Measurements from ENCODE around the gene DCAF6. TPM values are rescaled to one million over a fixed set of nuclear protein-coding genes. Genes with fewer than 3 reads are reported as not detected.

The DCAF6 gene
- total RNA-seq, 3 donors from 2014 or later, result 76.7 to 95.7 (median 84.7) TPM

DNA sequence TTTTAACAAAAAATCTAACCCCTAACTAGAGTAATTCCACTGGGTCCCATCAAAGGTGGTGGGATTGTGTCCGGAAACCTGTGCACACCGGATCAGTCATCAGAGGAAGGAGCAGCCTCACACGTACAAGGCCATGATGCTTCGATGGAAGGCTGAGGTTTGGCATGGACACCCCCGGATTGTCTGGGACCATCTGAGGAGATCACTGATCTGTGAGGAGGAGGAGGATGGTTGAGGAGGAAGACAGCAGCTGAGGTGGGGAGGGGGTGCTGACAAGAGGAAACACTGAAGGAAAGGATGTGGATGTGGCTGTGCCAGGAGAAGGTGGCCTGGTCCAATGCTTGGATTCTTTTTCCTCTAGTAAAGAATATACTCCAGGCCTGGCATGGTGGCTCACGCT lies 159.0 kb downstream of the DCAF6 start:
- DNase-seq (ENCODE audit: low spot score in 2 of 2), result no peak
- Histone ChIP-seq H3K27ac (no peak overlapping the region), H3K36me3 (no peaks in the 10 kb centered on the region), H3K4me1 (no peaks in the 10 kb centered on the region), H3K27me3 (no peaks in the 10 kb centered on the region), H3K9me3 (no peaks in the 10 kb centered on the region), H3K4me3 (no peak overlapping the region)
- intact Hi-C loops (cut with DNase I; ENCODE audit: low total_unique reads), result no loop called here
- no peak for TF ChIP-seq POLR2AphosphoS5 (IDR thresholded peaks at IDR 0.05)
- no peak for TF ChIP-seq POLR2A (IDR thresholded peaks at IDR 0.05)
- no peak for TF ChIP-seq CTCF (IDR thresholded peaks at IDR 0.05)

GRCh38 chr1:168096296-168097165 lies 160.0 kb downstream of the DCAF6 start:
- no peaks in the 10 kb centered on the region for H3K36me3 ChIP-seq
- H3K4me1 ChIP-seq, result no peaks in the 10 kb centered on the region
- H3K4me3 ChIP-seq, result no peak overlapping the region
- DNase-seq (ENCODE audit: low spot score in 2 of 2), result no peak
- no peaks in the 10 kb centered on the region for H3K9me3 ChIP-seq
- no peaks in the 10 kb centered on the region for H3K27me3 ChIP-seq
- intact Hi-C loops (cut with DNase I; ENCODE audit: low total_unique reads), result no loop called here
- TF ChIP-seq POLR2A (IDR thresholded peaks at IDR 0.05), result no peak
- TF ChIP-seq CTCF (IDR thresholded peaks at IDR 0.05), result no peak
- TF ChIP-seq POLR2AphosphoS5 (IDR thresholded peaks at IDR 0.05), result no peak
- H3K27ac ChIP-seq, result no peak overlapping the region

GRCh38 chr1:168097921-168098528 lies 161.5 kb downstream of the DCAF6 start:
- no peaks in the 10 kb centered on the region for H3K9me3 ChIP-seq

DNA sequence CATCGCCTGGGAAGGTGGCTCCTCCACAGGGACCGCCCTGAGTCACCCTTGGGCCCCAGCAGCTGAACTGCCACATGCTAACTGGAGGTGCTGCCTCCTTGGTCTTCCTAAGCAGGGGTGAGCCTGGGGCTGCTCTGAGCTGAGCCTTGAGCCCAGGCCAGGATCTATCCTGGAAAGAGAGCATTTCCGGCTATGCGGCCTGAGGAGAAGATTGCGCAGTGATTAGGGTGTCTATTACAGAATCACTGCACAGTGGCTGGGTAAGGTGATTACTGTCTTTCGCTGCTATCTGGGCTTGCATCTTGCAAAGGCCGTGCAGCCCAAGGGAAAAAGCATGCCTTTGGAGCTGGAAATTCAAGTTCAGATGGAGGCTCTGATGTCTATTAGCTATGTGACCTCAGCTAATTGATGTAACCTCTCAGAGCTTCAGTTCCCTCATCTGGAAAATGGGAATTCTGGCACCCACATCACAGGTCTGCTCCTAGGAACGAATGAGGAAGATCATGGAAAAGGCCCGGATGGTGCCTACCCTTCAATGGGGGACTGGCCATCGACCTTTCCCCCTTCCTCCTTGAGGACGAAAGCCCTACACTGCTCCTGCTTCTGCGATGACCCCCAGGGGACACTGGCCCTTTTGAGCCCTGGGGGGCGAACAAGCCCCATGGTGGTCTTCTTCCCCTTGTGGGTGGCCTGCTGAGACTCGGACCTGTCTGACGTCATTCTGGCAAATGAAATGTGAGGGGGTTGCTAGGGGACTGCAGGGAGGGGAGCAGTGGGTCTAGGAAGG lies 162.2 kb downstream of the DCAF6 start:
- Histone ChIP-seq H3K4me1 (no peaks in the 10 kb centered on the region), H3K27ac (peak overlapping the region in 1 of 2 donors; percentile 32), H3K36me3 (no peaks in the 10 kb centered on the region), H3K27me3 (no peaks in the 10 kb centered on the region), H3K9me3 (no peaks in the 10 kb centered on the region), H3K4me3 (no peak overlapping the region)
- TF ChIP-seq POLR2AphosphoS5 (IDR thresholded peaks at IDR 0.05), result no peak
- TF ChIP-seq CTCF (IDR thresholded peaks at IDR 0.05), result no peak
- no peak for TF ChIP-seq POLR2A (IDR thresholded peaks at IDR 0.05)
- DNase-seq (ENCODE audit: low spot score in 2 of 2), result peak; percentile 34 to 64
- intact Hi-C loops (cut with DNase I; ENCODE audit: low total_unique reads), result no loop called here

More at GRCh38 chr1:168097921-168098528, 161.5 kb downstream of the DCAF6 start:
- H3K27ac ChIP-seq, result peak overlapping the region in 1 of 2 donors; percentile 32
- no peaks in the 10 kb centered on the region for H3K4me1 ChIP-seq
- DNase-seq (ENCODE audit: low spot score in 2 of 2), result peak in 1 of 2 donors; percentile 9
- TF ChIP-seq POLR2A (IDR thresholded peaks at IDR 0.05) (no peak), CTCF (IDR thresholded peaks at IDR 0.05) (no peak)
- H3K4me3 ChIP-seq, result no peak overlapping the region
- H3K27me3 ChIP-seq, result no peaks in the 10 kb centered on the region
- intact Hi-C loops (cut with DNase I; ENCODE audit: low total_unique reads), result no loop called here
- H3K36me3 ChIP-seq, result no peaks in the 10 kb centered on the region
